ENCODE data around the gene RASA3. TPM values are rescaled to one million over a fixed set of nuclear protein-coding genes. Genes with fewer than 3 reads are reported as not detected.

RASA3 gene
- total RNA-seq, 4 donors from 2014 or later, result 4.4 to 15.6 (median 8.5) TPM

DNA sequence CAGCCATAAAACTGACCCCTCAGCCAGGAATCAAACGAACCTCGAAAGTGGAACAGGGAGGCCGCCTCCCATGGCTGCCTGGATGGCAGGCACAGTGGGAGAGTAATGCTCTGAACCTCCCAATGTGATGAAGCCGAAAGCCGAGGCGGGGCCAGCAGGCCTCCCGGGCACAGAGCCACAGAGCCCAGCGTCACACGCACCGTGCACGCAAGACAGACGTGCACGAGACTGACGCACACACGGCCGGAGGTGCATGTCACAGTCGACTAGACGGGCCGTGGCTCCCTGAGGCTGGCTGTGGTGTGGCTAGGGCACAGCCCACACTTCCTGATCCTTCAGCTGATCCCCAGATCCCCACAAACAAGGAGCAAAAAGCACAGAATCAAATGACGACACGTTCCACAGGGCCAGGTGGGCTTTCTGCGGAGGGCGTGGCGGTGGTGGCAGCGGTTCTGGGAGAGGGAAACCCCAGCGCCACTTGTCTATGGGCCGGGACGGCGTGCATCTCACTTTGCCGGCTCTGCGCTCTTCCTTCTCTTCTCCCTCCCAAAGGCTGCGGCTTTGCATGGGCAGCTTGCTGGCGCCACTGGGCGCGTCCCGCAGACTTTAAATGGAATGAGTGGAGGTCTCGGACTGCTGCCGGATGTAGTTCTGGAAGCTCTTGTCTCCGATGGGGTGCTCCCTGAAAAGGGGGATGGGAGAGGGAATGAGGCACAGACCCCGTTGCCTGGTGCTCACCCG, 153.5 kb downstream of the RASA3 start:
- H3K9me3 ChIP-seq, result no peaks in the 10 kb centered on the region
- no peaks in the 10 kb centered on the region for H3K27me3 ChIP-seq
- in situ Hi-C loops (cut with MboI; ENCODE audit: low pct_ligation_motif_present in 1 of 4, low pct_unique_long_range_greater_than_20kb in 1 of 4, low sequenced_read_pairs in 3 of 4), result no loop called here
- H3K27ac ChIP-seq, result no peak overlapping the region
- 92% methylated on average over 41 of the region's 41 CpGs; no CpG with 5 or more reads in 1 of the 2 donors for WGBS, 2 donors (ENCODE audit: low coverage in 1 of 2)
- DNase-seq, result no peak
- TF ChIP-seq POLR2A (IDR thresholded peaks at IDR 0.05) (no peak), POLR2AphosphoS5 (IDR thresholded peaks at IDR 0.05) (no peak), EP300 (IDR thresholded peaks at IDR 0.05; ENCODE audit: low read depth) (no peak)
- TF ChIP-seq, protein P1, sequence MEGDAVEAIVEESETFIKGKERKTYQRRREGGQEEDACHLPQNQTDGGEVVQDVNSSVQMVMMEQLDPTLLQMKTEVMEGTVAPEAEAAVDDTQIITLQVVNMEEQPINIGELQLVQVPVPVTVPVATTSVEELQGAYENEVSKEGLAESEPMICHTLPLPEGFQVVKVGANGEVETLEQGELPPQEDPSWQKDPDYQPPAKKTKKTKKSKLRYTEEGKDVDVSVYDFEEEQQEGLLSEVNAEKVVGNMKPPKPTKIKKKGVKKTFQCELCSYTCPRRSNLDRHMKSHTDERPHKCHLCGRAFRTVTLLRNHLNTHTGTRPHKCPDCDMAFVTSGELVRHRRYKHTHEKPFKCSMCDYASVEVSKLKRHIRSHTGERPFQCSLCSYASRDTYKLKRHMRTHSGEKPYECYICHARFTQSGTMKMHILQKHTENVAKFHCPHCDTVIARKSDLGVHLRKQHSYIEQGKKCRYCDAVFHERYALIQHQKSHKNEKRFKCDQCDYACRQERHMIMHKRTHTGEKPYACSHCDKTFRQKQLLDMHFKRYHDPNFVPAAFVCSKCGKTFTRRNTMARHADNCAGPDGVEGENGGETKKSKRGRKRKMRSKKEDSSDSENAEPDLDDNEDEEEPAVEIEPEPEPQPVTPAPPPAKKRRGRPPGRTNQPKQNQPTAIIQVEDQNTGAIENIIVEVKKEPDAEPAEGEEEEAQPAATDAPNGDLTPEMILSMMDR (IDR thresholded peaks at IDR 0.05), result no peak
- intact Hi-C loops (cut with DNase I; ENCODE audit: low total_unique reads), result no loop called here
- H3K4me1 ChIP-seq, result peaks cover 0 to 12% (median 4%) of the 10 kb centered on the region in 4 donors
- no peaks in the 10 kb centered on the region for H3K36me3 ChIP-seq
- H3K4me3 ChIP-seq, result no peak overlapping the region

DNA sequence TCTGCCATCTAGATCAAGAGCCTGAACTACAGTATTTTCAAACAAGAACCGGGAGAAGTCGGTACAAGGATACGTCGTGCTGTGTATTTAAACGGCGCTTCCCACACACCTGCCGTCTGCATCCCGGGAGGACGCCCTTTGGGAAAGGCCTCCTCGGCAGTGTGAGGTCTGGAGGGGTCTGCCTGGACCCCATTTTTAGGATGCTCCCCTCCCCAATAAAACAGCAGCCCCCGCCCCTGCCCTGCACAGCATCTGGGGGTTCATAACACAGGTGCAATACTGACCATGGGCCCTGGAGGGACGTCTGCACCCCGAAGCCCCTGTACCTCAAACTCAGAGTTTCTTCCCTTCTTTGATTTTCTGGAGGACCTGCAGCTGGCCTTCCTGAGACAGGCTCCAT, 154.4 kb downstream of the RASA3 start:
- TF ChIP-seq POLR2AphosphoS5 (IDR thresholded peaks at IDR 0.05), result no peak
- no peak for TF ChIP-seq EP300 (IDR thresholded peaks at IDR 0.05; ENCODE audit: low read depth)
- TF ChIP-seq POLR2A (IDR thresholded peaks at IDR 0.05), result no peak
- H3K36me3 ChIP-seq, result no peaks in the 10 kb centered on the region
- no peak overlapping the region for H3K4me3 ChIP-seq
- H3K4me1 ChIP-seq, result peaks cover 0 to 12% (median 4%) of the 10 kb centered on the region in 4 donors
- no peaks in the 10 kb centered on the region for H3K9me3 ChIP-seq
- WGBS, 2 donors (ENCODE audit: low coverage in 1 of 2), result 87 to 97% methylated on average over 6 to 13 of the region's 13 CpGs
- H3K27ac ChIP-seq, result no peak overlapping the region
- no peak for DNase-seq
- no peaks in the 10 kb centered on the region for H3K27me3 ChIP-seq
- in situ Hi-C loops (cut with MboI; ENCODE audit: low pct_ligation_motif_present in 1 of 4, low pct_unique_long_range_greater_than_20kb in 1 of 4, low sequenced_read_pairs in 3 of 4) (no loop called here), intact Hi-C loops (cut with DNase I; ENCODE audit: low total_unique reads) (no loop called here)

DNA sequence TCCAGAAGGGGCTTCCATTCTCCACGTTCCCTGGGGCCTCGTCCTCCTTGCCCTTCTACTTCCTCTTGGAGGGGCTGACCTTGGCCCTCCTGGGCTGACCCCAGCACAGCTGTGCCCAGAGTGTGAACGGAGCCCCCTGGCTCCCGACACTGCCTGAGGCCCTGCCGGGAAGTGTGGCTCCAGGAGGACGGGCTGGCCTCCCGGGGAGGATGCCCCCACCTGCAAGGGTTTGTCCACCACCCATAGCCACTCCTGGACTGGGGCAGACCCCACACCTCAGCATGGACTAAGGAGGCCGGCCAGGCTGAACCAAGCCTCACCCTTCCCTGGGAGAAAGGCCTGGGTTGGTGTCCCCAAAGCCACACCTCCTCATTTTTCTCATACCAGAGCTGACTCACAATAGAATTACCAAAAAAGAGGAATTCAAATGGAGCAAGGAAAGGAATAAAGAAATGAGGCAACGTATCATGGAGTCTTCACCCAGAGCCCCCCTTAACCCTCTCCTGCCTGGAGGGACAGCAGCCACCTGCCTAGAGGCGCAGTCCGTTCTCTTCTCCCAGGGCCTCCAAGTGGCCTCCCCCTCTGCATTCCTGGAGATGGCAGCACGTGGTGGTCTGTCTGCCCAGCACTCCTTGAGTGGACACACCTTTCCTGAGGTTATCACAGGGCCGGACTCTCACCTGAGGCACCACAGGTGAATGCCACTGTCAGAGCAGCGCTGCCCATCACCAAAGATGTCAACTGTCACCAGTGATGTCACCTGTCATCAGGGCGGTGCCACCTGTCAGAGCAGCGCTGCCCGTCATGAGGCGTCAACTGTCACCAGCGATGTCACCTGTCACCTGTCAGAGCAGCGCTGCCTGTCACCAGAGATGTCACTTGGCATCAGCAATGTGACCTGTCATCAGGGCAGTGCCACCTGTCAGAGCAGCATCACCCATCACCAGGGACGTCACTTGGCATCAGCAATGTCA, 155.4 kb downstream of the RASA3 start:
- no peak for TF ChIP-seq POLR2A (IDR thresholded peaks at IDR 0.05)

DNA sequence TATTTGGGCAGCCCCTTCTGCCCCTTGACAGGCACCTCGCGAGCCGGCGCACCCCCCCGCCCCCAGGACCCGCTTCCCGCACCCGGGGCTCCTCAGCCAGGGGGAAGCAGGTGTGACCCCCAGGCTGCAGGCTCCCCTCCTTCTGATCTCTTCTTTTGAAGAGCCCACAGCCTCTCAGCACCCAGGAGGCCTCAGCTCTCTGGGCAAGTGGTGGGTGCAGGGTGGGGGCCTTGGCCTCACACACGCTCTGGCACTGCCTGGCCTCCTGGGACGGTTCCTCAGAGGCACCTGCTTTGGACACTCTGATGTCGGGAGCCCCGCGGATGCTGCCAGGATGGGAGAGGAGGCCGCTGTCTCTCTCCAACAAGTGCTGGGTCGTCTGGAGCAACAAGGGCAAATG, 157.0 kb downstream of the RASA3 start:
- 94% methylated on average over 15 of the region's 15 CpGs; no CpG with 5 or more reads in 1 of the 2 donors for WGBS, 2 donors (ENCODE audit: low coverage in 1 of 2)
- no peak for DNase-seq
- intact Hi-C loops (cut with DNase I; ENCODE audit: low total_unique reads), result no loop called here
- H3K27me3 ChIP-seq, result no peaks in the 10 kb centered on the region
- H3K36me3 ChIP-seq, result no peaks in the 10 kb centered on the region
- no peak for TF ChIP-seq EP300 (IDR thresholded peaks at IDR 0.05; ENCODE audit: low read depth)
- TF ChIP-seq POLR2A (IDR thresholded peaks at IDR 0.05), result no peak
- in situ Hi-C loops (cut with MboI; ENCODE audit: low pct_ligation_motif_present in 1 of 4, low pct_unique_long_range_greater_than_20kb in 1 of 4, low sequenced_read_pairs in 3 of 4), result no loop called here
- no peaks in the 10 kb centered on the region for H3K9me3 ChIP-seq
- H3K4me1 ChIP-seq, result peaks cover 12 to 15% (median 13%) of the 10 kb centered on the region in 4 donors
- H3K4me3 ChIP-seq, result no peak overlapping the region
- H3K27ac ChIP-seq, result no peak overlapping the region

More for the DNA sequence above, 155.4 kb downstream of the RASA3 start:
- H3K9me3 ChIP-seq, result no peaks in the 10 kb centered on the region
- DNase-seq, result no peak
- H3K27ac ChIP-seq, result no peak overlapping the region
- H3K36me3 ChIP-seq, result no peaks in the 10 kb centered on the region
- in situ Hi-C loops (cut with MboI; ENCODE audit: low pct_ligation_motif_present in 1 of 4, low pct_unique_long_range_greater_than_20kb in 1 of 4, low sequenced_read_pairs in 3 of 4), result no loop called here
- peaks cover 0 to 12% (median 4%) of the 10 kb centered on the region in 4 donors for H3K4me1 ChIP-seq
- WGBS, 2 donors (ENCODE audit: low coverage in 1 of 2), result 81 to 86% methylated on average over 2 to 21 of the region's 21 CpGs
- no peaks in the 10 kb centered on the region for H3K27me3 ChIP-seq
- no peak overlapping the region for H3K4me3 ChIP-seq
- intact Hi-C loops (cut with DNase I; ENCODE audit: low total_unique reads), result no loop called here

DNA sequence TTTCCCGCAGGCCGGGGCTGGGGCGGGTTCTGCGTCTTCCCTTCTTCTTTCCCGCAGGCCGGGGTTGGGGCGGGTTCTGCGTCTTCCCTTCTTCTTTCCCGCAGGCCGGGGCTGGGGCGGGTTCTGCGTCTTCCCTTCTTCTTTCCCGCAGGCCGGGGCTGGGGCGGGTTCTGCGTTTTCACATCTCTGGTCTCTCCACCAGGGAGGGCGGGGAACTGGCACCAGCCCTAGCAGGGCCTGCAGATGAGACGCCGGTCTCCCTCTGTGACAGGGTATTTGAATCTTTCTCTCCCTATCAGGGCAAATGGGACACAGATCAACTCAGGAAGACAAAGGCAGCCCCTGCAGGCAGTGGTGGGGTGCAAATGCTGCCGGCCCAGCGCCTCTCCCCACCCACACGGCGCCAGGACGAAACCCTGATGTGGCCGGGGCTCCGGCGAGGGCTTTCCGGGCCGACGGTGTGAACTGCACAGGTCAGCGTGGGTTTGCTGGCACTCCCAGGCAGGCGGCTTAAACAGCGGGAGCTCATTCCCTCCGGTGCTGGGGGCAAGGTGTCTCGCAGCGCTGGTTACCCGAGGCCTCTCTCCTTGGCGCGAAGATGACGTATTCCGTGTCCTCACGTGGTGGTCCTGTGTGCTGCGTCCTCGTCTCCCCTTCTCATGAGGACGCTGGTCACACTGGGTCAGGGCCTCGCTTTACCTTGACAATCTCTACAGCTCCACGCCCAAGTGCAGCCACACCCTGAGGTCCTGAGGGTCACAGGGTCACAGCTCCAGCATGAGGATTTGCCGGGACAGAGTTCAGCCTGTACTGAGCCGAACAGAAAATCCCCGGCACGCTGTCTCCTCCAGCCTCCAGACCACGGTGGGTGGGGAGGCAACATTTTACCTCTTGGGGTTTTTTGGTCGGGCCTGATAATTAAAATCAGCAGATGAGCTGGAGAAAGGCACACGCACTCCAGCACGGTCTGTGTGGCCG, 157.8 kb downstream of the RASA3 start:
- no peaks in the 10 kb centered on the region for H3K27me3 ChIP-seq
- H3K36me3 ChIP-seq, result no peaks in the 10 kb centered on the region
- intact Hi-C loops (cut with DNase I; ENCODE audit: low total_unique reads) (no loop called here), in situ Hi-C loops (cut with MboI; ENCODE audit: low pct_ligation_motif_present in 1 of 4, low pct_unique_long_range_greater_than_20kb in 1 of 4, low sequenced_read_pairs in 3 of 4) (no loop called here)
- 94 to 95% methylated on average over 11 to 48 of the region's 56 CpGs for WGBS, 2 donors (ENCODE audit: low coverage in 1 of 2)
- H3K4me1 ChIP-seq, result peaks cover 15 to 20% (median 19%) of the 10 kb centered on the region in 4 donors
- H3K27ac ChIP-seq, result no peak overlapping the region
- no peak for DNase-seq
- no peak overlapping the region for H3K4me3 ChIP-seq
- no peak for TF ChIP-seq POLR2AphosphoS5 (IDR thresholded peaks at IDR 0.05)
- TF ChIP-seq, protein P1 (IDR thresholded peaks at IDR 0.05), result no peak
- TF ChIP-seq POLR2A (IDR thresholded peaks at IDR 0.05), result no peak
- no peak for TF ChIP-seq EP300 (IDR thresholded peaks at IDR 0.05; ENCODE audit: low read depth)
- no peaks in the 10 kb centered on the region for H3K9me3 ChIP-seq

Data from transverse colon (tissue), 4 donors.